ENCODE measurements around the gene POP7.
"Not testable (repeated sequence)": the region's sequence is repeated elsewhere in the genome, so short reads cannot be mapped to it uniquely, and the experiment has no call there.

Gene POP7

GRCh38 chr7:100705753-100706671 is at the start of gene POP7:
Gene POP7 (plus strand): TSS chr7:100706121. CDS start chr7:100706831, 710 bp downstream.
- DNase-seq (ENCODE audit: low spot score in 2 of 2) (peak; percentile 98 to 100), ATAC-seq (peak; percentile 98)
- H3K9me3 Mint-ChIP-seq, result no peaks in the 10 kb centered on the region
- peak within 1 kb of the TSS; percentile 98 for H3K27ac Mint-ChIP-seq
- H3K4me3 Mint-ChIP-seq, result peak within 1 kb of the TSS; percentile 97
- H3K4me1 Mint-ChIP-seq, result peaks cover 18% of the 10 kb centered on the region
- peaks cover 38% of the 10 kb centered on the region for H3K36me3 Mint-ChIP-seq

GRCh38 chr7:100662194-100662776 is 43.6 kb upstream of the POP7 start:
- not testable (repeated sequence) for H3K4me3 Mint-ChIP-seq; H3K27ac Mint-ChIP-seq; ATAC-seq; H3K36me3 Mint-ChIP-seq; DNase-seq (ENCODE audit: low spot score in 2 of 2); H3K9me3 Mint-ChIP-seq; H3K4me1 Mint-ChIP-seq

- Mint-ChIP-seq H3K27ac (no peak overlapping the region), H3K4me1 (no peaks in the 10 kb centered on the region), H3K36me3 (no peaks in the 10 kb centered on the region), H3K9me3 (no peaks in the 10 kb centered on the region), H3K4me3 (no peak overlapping the region)
- DNase-seq (ENCODE audit: low spot score in 2 of 2) (no peak), ATAC-seq (no peak)
These were observed 40.7 kb upstream of the POP7 start for GRCh38 chr7:100665168-100665726.

GRCh38 chr7:100667331-100668068 is 38.4 kb upstream of the POP7 start:
- DNase-seq (ENCODE audit: low spot score in 2 of 2), result no peak
- Mint-ChIP-seq H3K27ac (no peak overlapping the region), H3K4me1 (no peaks in the 10 kb centered on the region), H3K36me3 (no peaks in the 10 kb centered on the region), H3K4me3 (no peak overlapping the region), H3K9me3 (no peaks in the 10 kb centered on the region)
- ATAC-seq, result no peak

GRCh38 chr7:100668069-100668449 is 37.9 kb upstream of the POP7 start:
- no peak overlapping the region for H3K4me3 Mint-ChIP-seq
- peaks cover 3% of the 10 kb centered on the region for H3K4me1 Mint-ChIP-seq
- ATAC-seq (no peak), DNase-seq (ENCODE audit: low spot score in 2 of 2) (no peak)
- H3K9me3 Mint-ChIP-seq, result no peaks in the 10 kb centered on the region
- H3K27ac Mint-ChIP-seq, result no peak overlapping the region
- H3K36me3 Mint-ChIP-seq, result peaks cover 3% of the 10 kb centered on the region

- not testable (repeated sequence) for H3K4me3 Mint-ChIP-seq; H3K9me3 Mint-ChIP-seq; DNase-seq (ENCODE audit: low spot score in 2 of 2); H3K4me1 Mint-ChIP-seq; H3K27ac Mint-ChIP-seq; ATAC-seq
- H3K36me3 Mint-ChIP-seq, result peaks cover 14% of the 10 kb centered on the region
These were observed 36.8 kb upstream of the POP7 start for GRCh38 chr7:100669106-100669505.

- H3K9me3 Mint-ChIP-seq, result no peaks in the 10 kb centered on the region
- ATAC-seq (no peak), DNase-seq (ENCODE audit: low spot score in 2 of 2) (no peak)
- peaks cover 23% of the 10 kb centered on the region for H3K36me3 Mint-ChIP-seq
- H3K4me1 Mint-ChIP-seq, result peaks cover 6% of the 10 kb centered on the region
- H3K27ac Mint-ChIP-seq, result no peak overlapping the region
- H3K4me3 Mint-ChIP-seq, result no peak overlapping the region
These were observed 35.8 kb upstream of the POP7 start for GRCh38 chr7:100670074-100670473.

GRCh38 chr7:100671353-100672327 is 34.3 kb upstream of the POP7 start:
- H3K4me3 Mint-ChIP-seq, result peak overlapping the region; percentile 98
- DNase-seq (ENCODE audit: low spot score in 2 of 2), result no peak
- no peaks in the 10 kb centered on the region for H3K9me3 Mint-ChIP-seq
- H3K27ac Mint-ChIP-seq, result no peak overlapping the region
- ATAC-seq, result no peak
- H3K36me3 Mint-ChIP-seq, result peaks cover 37% of the 10 kb centered on the region
- peaks cover 12% of the 10 kb centered on the region for H3K4me1 Mint-ChIP-seq

- peaks cover 55% of the 10 kb centered on the region for H3K36me3 Mint-ChIP-seq
- H3K4me1 Mint-ChIP-seq, result peaks cover 23% of the 10 kb centered on the region
- H3K9me3 Mint-ChIP-seq, result no peaks in the 10 kb centered on the region
- H3K27ac Mint-ChIP-seq, result peak within 1 kb of the TSS; percentile 98
- peak; percentile 82 for ATAC-seq
- DNase-seq (ENCODE audit: low spot score in 2 of 2), result peak; percentile 100
- peak within 1 kb of the TSS; percentile 98 for H3K4me3 Mint-ChIP-seq
These were observed 32.5 kb upstream of the POP7 start, which contains the start of gene GNB2 for GRCh38 chr7:100673302-100673941. Gene GNB2 (plus strand): TSS chr7:100673740. CDS start chr7:100676266, 2,526 bp downstream.

- ATAC-seq (no peak), DNase-seq (ENCODE audit: low spot score in 2 of 2) (peak in 1 of 2 donors; percentile 81)
- peak overlapping the region; percentile 98 for H3K27ac Mint-ChIP-seq
- peaks cover 25% of the 10 kb centered on the region for H3K4me1 Mint-ChIP-seq
- no peaks in the 10 kb centered on the region for H3K9me3 Mint-ChIP-seq
- H3K36me3 Mint-ChIP-seq, result peaks cover 60% of the 10 kb centered on the region
- peak overlapping the region; percentile 98 for H3K4me3 Mint-ChIP-seq
These were observed 31.9 kb upstream of the POP7 start for GRCh38 chr7:100673942-100674410.

- Mint-ChIP-seq H3K9me3 (no peaks in the 10 kb centered on the region), H3K4me3 (peak overlapping the region; percentile 98), H3K36me3 (peaks cover 66% of the 10 kb centered on the region), H3K4me1 (peaks cover 31% of the 10 kb centered on the region), H3K27ac (peak overlapping the region; percentile 98)
- ATAC-seq (no peak), DNase-seq (ENCODE audit: low spot score in 2 of 2) (peak in 1 of 2 donors; percentile 71)
These were observed 31.4 kb upstream of the POP7 start for GRCh38 chr7:100674411-100675104.

GRCh38 chr7:100675105-100675451 is 30.8 kb upstream of the POP7 start:
- no peak for ATAC-seq
- Mint-ChIP-seq H3K4me1 (peaks cover 36% of the 10 kb centered on the region), H3K9me3 (no peaks in the 10 kb centered on the region), H3K36me3 (peaks cover 71% of the 10 kb centered on the region), H3K27ac (peak overlapping the region; percentile 98), H3K4me3 (peak overlapping the region; percentile 98)
- DNase-seq (ENCODE audit: low spot score in 2 of 2), result no peak

- Mint-ChIP-seq H3K9me3 (no peaks in the 10 kb centered on the region), H3K36me3 (peaks cover 78% of the 10 kb centered on the region), H3K27ac (peak overlapping the region; percentile 75), H3K4me3 (peak overlapping the region; percentile 98), H3K4me1 (peaks cover 41% of the 10 kb centered on the region)
- DNase-seq (ENCODE audit: low spot score in 2 of 2), result peak; percentile 56 to 89
- peak; percentile 59 for ATAC-seq
These were observed 30.2 kb upstream of the POP7 start for GRCh38 chr7:100675581-100676350.

All from stimulated activated effector memory CD8-positive, alpha-beta T cell treated with anti-CD3 and anti-CD28 coated beads, Interleukin-12 subunit alpha, Interleukin-12 subunit beta, amount 100 ng/mL, for 72 hours (primary cell).